GM19035 (cell line): ENCODE measurements around the gene PAPPA.

Source experiments
- ATAC-seq: cut with Tn5 transposase; IDR thresholded peaks from one replicate; pipeline ENCODE4 v1.9.1; 2021; ENCODE audit not compliant: unreplicated experiment

The PAPPA gene

GRCh38 chr9:116223926-116224325 is 70.3 kb downstream of the PAPPA start:
- no peak for ATAC-seq

- ATAC-seq: no peak
Observed at GRCh38 chr9:116230051-116230632, 76.6 kb downstream of the PAPPA start.

GRCh38 chr9:116232424-116233159 is 79.0 kb downstream of the PAPPA start:
- ATAC-seq: no peak

GRCh38 chr9:116233160-116233530 is 79.6 kb downstream of the PAPPA start:
- ATAC-seq: no peak

- no peak for ATAC-seq
Observed at GRCh38 chr9:116234081-116234480, 80.5 kb downstream of the PAPPA start.

- ATAC-seq: no peak
Observed at GRCh38 chr9:116236979-116237378, 83.4 kb downstream of the PAPPA start.

GRCh38 chr9:116237456-116237855 is 83.9 kb downstream of the PAPPA start:
- no peak for ATAC-seq

- ATAC-seq: no peak
Observed at GRCh38 chr9:116238225-116238624, 84.6 kb downstream of the PAPPA start.

- no peak for ATAC-seq
Observed at GRCh38 chr9:116238776-116239340, 85.3 kb downstream of the PAPPA start.

GRCh38 chr9:116243708-116244107 is 90.1 kb downstream of the PAPPA start:
- ATAC-seq: no peak

GRCh38 chr9:116247284-116247683 is 93.7 kb downstream of the PAPPA start:
- ATAC-seq: no peak

GRCh38 chr9:116247791-116248374 is 94.3 kb downstream of the PAPPA start:
- no peak for ATAC-seq

- no peak for ATAC-seq
Observed at GRCh38 chr9:116250891-116251290, 97.3 kb downstream of the PAPPA start.

GRCh38 chr9:116251366-116251765 is 97.8 kb downstream of the PAPPA start:
- ATAC-seq: no peak

- no peak for ATAC-seq
Observed at GRCh38 chr9:116260531-116260930, 106.9 kb downstream of the PAPPA start.

GRCh38 chr9:116262448-116262847 is 108.9 kb downstream of the PAPPA start:
- no peak for ATAC-seq

- no peak for ATAC-seq
Observed at GRCh38 chr9:116264361-116264760, 110.8 kb downstream of the PAPPA start.

- no peak for ATAC-seq
Observed at GRCh38 chr9:116267021-116267420, 113.4 kb downstream of the PAPPA start.

GRCh38 chr9:116269250-116269649 is 115.7 kb downstream of the PAPPA start:
- no peak for ATAC-seq

GRCh38 chr9:116270546-116270945 is 117.0 kb downstream of the PAPPA start:
- no peak for ATAC-seq

- no peak for ATAC-seq
Observed at GRCh38 chr9:116271340-116271739, 117.7 kb downstream of the PAPPA start.

GRCh38 chr9:116271991-116272390 is 118.4 kb downstream of the PAPPA start:
- ATAC-seq: no peak
